B cell (primary cell): Measurements from ENCODE around the gene SRD5A3. TPM values are rescaled to one million over a fixed set of nuclear protein-coding genes. Genes with fewer than 3 reads are reported as not detected.

Source experiments
- ATAC-seq: fragments of 200-7000 bp; cut with Tn5 transposase; one replicate; pipeline ENCODE4 v1.10.0; 2021; ENCODE audit warnings: low read depth, mild to moderate bottlenecking, moderate number of reproducible peaks, moderate library complexity
- CTCF ChIA-PET: fragments of 350-600 bp; sonication (Branson Sonifier 250); formaldehyde crosslinking; loops from one replicate; lab custom pipeline; 2021; ENCODE audit warnings: antibody characterized with exemption, inconsistent platforms; lab: Charles Lee
- POLR2A ChIA-PET: fragments of 350-600 bp; sonication (Branson Sonifier 250); formaldehyde crosslinking; loops from one replicate; lab custom pipeline; 2021; ENCODE audit warnings: antibody characterized with exemption; lab: Charles Lee
- DNase-seq: peaks from one replicate; pipeline ENCODE4 v3.0.0; 2013
- H2AFZ ChIP-seq: 2 replicates; pipeline ENCODE4 v1.6.1; 2012; ENCODE audit warnings: mild to moderate bottlenecking, low read depth, low read length; ENCODE audit not compliant: insufficient read depth, poor library complexity, severe bottlenecking
- H3K27ac ChIP-seq, 2 donors: 1 replicate in 1 of 2; 2 replicates in 1 of 2; pipeline ENCODE4 v1.5.1; 2012 to 2013; ENCODE audit warnings: low read length in 2 of 2, mild to moderate bottlenecking in 2 of 2, moderate library complexity in 1 of 2
- H3K27me3 ChIP-seq, 4 experiments: fragments of 200-600 bp in 1 of 4; sonication (generic) in 1 of 4; replicated peaks in 1 of 4; 1 replicate in 2 of 4; 2 replicates in 2 of 4; pipeline versions ENCODE4 v1.6.1 to v1.7.0; 2013 to 2016; ENCODE audit warnings: low read length in 3 of 4, mild to moderate bottlenecking in 2 of 4, mixed read lengths in 1 of 4, moderate library complexity in 1 of 4; ENCODE audit not compliant: insufficient read depth in 4 of 4, control insufficient read depth in 3 of 4; ENCODE audit errors: control extremely low read depth in 1 of 4
- H3K36me3 ChIP-seq, 2 experiments: replicated peaks in 1 of 2; 1 replicate in 1 of 2; 2 replicates in 1 of 2; pipeline versions ENCODE4 v1.6.1 to v1.7.1; 2013; ENCODE audit warnings: low read length in 1 of 2; ENCODE audit not compliant: insufficient read depth in 2 of 2, control insufficient read depth in 1 of 2; ENCODE audit errors: control extremely low read depth in 1 of 2, extremely low read depth in 1 of 2
- H3K4me1 ChIP-seq, 2 donors: fragments of 200-600 bp in 1 of 2; sonication (generic) in 1 of 2; 1 replicate in 1 of 2; 2 replicates in 1 of 2; pipeline versions ENCODE4 v1.5.1 to v1.6.1; 2013 to 2017; ENCODE audit warnings: low read length in 2 of 2; ENCODE audit not compliant: control insufficient read depth in 2 of 2, insufficient read depth in 2 of 2
- H3K4me2 ChIP-seq: replicated peaks from 2 replicates; pipeline ENCODE3; 2012; ENCODE audit warnings: mild to moderate bottlenecking, low read depth, low read length; ENCODE audit not compliant: poor library complexity, severe bottlenecking
- H3K4me3 ChIP-seq, 5 experiments: fragments of 200-600 bp in 1 of 5; sonication (generic) in 1 of 5; 1 replicate in 3 of 5; 2 replicates in 2 of 5; pipeline versions ENCODE4 v1.5.1 to v1.7.0; 2011 to 2016; ENCODE audit warnings: low read length in 4 of 5, mild to moderate bottlenecking in 4 of 5, low read depth in 2 of 5, control low read depth in 1 of 5, moderate library complexity in 1 of 5; ENCODE audit not compliant: insufficient read depth in 1 of 5; ENCODE audit errors: control extremely low read depth in 1 of 5, extremely low read depth in 1 of 5
- H3K79me2 ChIP-seq: fragments of 200-600 bp; sonication (generic); one replicate; pipeline ENCODE4 v1.6.0; 2016; ENCODE audit warnings: low read length; ENCODE audit not compliant: control insufficient read depth, insufficient read depth
- H3K9ac ChIP-seq: fragments of 200-600 bp; sonication (generic); 2 replicates; pipeline ENCODE4 v1.6.1; 2017; ENCODE audit warnings: mild to moderate bottlenecking, low read length, moderate library complexity
- H3K9me3 ChIP-seq, 3 donors: one replicate each; pipeline versions ENCODE4 v1.6.1 to v1.7.1; 2013; ENCODE audit warnings: low read length in 2 of 3; ENCODE audit not compliant: control insufficient read depth in 2 of 3, insufficient read depth in 1 of 3; ENCODE audit errors: control extremely low read depth in 1 of 3
- H4K20me1 ChIP-seq: 2 replicates; pipeline ENCODE4 v1.6.0; 2012; ENCODE audit warnings: mild to moderate bottlenecking, low read length; ENCODE audit not compliant: insufficient read depth, control insufficient read depth, poor library complexity, severe bottlenecking
- H3K27ac Mint-ChIP-seq: one replicate; pipeline ENCODE4 v1.8.0; 2021; ENCODE audit warnings: mixed read lengths
- H3K27me3 Mint-ChIP-seq: one replicate; pipeline ENCODE4 v1.8.0; 2021; ENCODE audit warnings: mixed read lengths
- H3K4me1 Mint-ChIP-seq: one replicate; pipeline ENCODE4 v1.8.0; 2021; ENCODE audit warnings: mixed read lengths
- H3K4me3 Mint-ChIP-seq: one replicate; pipeline ENCODE4 v1.8.0; 2021; ENCODE audit warnings: mixed read lengths
- H3K9me3 Mint-ChIP-seq: one replicate; pipeline ENCODE4 v1.8.0; 2022; ENCODE audit warnings: mixed read lengths; ENCODE audit not compliant: insufficient read depth
- CTCF ChIP-seq: fragments of 200-600 bp; IDR thresholded peaks from one replicate; pipeline ENCODE4 v1.8.0; 2022; ENCODE audit warnings: antibody characterized with exemption, mild to moderate bottlenecking
- EZH2 ChIP-seq: IDR thresholded peaks from 2 replicates; pipeline ENCODE4 v1.6.1; 2012; ENCODE audit warnings: borderline replicate concordance, low read depth, mild to moderate bottlenecking, moderate library complexity, low read length; ENCODE audit not compliant: insufficient read depth, poor library complexity, severe bottlenecking
- WGBS: methylation state at CpG from one replicate; pipeline ENCODE4 v1.1.5; 2013; ENCODE audit warnings: missing lambda C conversion rate; ENCODE audit not compliant: insufficient coverage; 5-methylcytosine and 5-hydroxymethylcytosine counted together
- intact Hi-C: fragments of 100-400 bp; cut with micrococcal nuclease; formaldehyde crosslinking; loops from one replicate; pipeline ENCODE4 v1.10.0; 2022
- polyA plus RNA-seq: library from polyadenylated mRNA; depleted of rRNA; stranded (reverse); fragments of >200 nt; gene quantifications from 2 replicates; pipeline ENCODE4 v1.2.3, GENCODE V29; 2012
- total RNA-seq, 2 donors: library from RNA; stranded (reverse); fragments of 120-200 nt in 1 of 2; gene quantifications; 1 replicate in 1 of 2; 2 replicates in 1 of 2; pipeline versions ENCODE4 v1.2.3 to v1.2.4, GENCODE V29; 2013 to 2022

The SRD5A3 gene
- total and polyA plus RNA-seq, 2 donors (not counting 1 experiment from before 2014, with no cell fraction given) = 0.88 to 3.6 TPM

GRCh38 chr4:55393461-55394320, 47.6 kb downstream of the SRD5A3 start:
- no peaks in the 10 kb centered on the region for H3K27me3 Mint-ChIP-seq
- ATAC-seq = no peak
- H3K4me1 ChIP-seq = peaks cover 25 to 28% of the 10 kb centered on the region in 2 donors
- peak overlapping the region; percentile 25 for H2AFZ ChIP-seq
- TF ChIP-seq CTCF (no peak), EZH2 (no peak)
- WGBS = 83% methylated on average over 1 of the region's 4 CpGs
- no peaks in the 10 kb centered on the region for H3K9me3 ChIP-seq
- DNase-seq = no peak
- intact Hi-C loops = loop anchor here (2.0 to 10.0 kb wide), 2 partner anchors 555 to 1071 kb away; partner anchors contain the start of genes CEP135 and SRP72
- POLR2A ChIA-PET = interaction anchor here (0.6 kb wide), 1 partner anchor 164 kb away, joined by 5 read pairs; no protein-coding TSS in a partner anchor
- H3K9ac ChIP-seq = no peak overlapping the region
- H3K27ac Mint-ChIP-seq = no peak overlapping the region
- H3K4me1 Mint-ChIP-seq = peaks cover 30% of the 10 kb centered on the region
- peaks cover 24% of the 10 kb centered on the region for H4K20me1 ChIP-seq
- H3K36me3 ChIP-seq = peaks cover 0 to 3% of the 10 kb centered on the region in 2 experiments
- H3K79me2 ChIP-seq = peaks cover 27% of the 10 kb centered on the region
- H3K9me3 Mint-ChIP-seq = no peaks in the 10 kb centered on the region
- CTCF ChIA-PET = interaction anchor here (0.5 to 3.7 kb wide), 2 partner anchors 47 to 52 kb away, joined by 4 to 29 read pairs; partner anchors contain the start of gene SRD5A3
- H3K27me3 ChIP-seq = no peaks in the 10 kb centered on the region
- no peak overlapping the region for H3K4me3 ChIP-seq
- no peak overlapping the region for H3K4me2 ChIP-seq
- no peak overlapping the region for H3K4me3 Mint-ChIP-seq
- H3K27ac ChIP-seq = no peak overlapping the region
